Measurements from ENCODE around the gene SCT. TPM values are rescaled to one million over a fixed set of nuclear protein-coding genes. Genes with fewer than 3 reads are reported as not detected.

Gene SCT
- total and polyA plus RNA-seq, 2 donors (not counting 3 experiments of a cell fraction or from before 2014, with no cell fraction given) = not detected

DNA sequence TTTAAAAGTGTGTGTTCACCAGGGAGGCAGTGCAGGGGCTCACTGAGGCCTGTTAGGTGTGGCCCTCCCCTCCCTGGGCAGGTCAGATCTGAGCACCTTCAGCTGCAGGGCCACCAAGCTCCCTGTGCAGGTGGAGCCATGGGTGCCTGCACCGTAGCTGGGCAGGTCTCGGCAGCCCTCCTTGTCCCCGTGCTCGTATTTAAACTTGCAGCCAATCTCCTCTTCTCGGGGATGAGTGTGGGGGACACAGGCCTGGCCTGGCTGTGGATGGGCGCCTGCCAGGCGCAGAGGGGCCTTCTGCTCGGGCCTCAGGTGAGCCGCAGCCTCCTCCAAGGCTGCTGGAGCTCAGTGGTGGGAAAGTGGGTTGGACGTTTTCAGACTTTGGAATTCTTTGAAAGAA, 31.6 kb downstream of the SCT start:
- TF ChIP-seq GATA2 (IDR thresholded peaks at IDR 0.05; ENCODE audit: insufficient read depth, insufficient read length, low read depth, low read length) (no peak), FOS (IDR thresholded peaks at IDR 0.05; ENCODE audit: borderline replicate concordance, insufficient read depth, low read length) (no peak), JUN (IDR thresholded peaks at IDR 0.05; ENCODE audit: borderline replicate concordance, insufficient read depth, insufficient read length, low read depth) (no peak), POLR2AphosphoS5 (IDR thresholded peaks at IDR 0.05; ENCODE audit: insufficient read depth, low read depth, low read length) (no peak), EZH2 (IDR thresholded peaks at IDR 0.05; ENCODE audit: borderline replicate concordance, low read depth, low read length, severe bottlenecking) (no peak), POLR2A (IDR thresholded peaks at IDR 0.05; ENCODE audit: low read depth, low read length) (no peak), MYC (IDR thresholded peaks at IDR 0.05; ENCODE audit: low read depth, low read length) (no peak)
- TF ChIP-seq, protein P1, sequence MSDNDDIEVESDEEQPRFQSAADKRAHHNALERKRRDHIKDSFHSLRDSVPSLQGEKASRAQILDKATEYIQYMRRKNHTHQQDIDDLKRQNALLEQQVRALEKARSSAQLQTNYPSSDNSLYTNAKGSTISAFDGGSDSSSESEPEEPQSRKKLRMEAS (IDR thresholded peaks at IDR 0.05; ENCODE audit: insufficient read depth, insufficient read length) = no peak
- TF ChIP-seq, protein P2, sequence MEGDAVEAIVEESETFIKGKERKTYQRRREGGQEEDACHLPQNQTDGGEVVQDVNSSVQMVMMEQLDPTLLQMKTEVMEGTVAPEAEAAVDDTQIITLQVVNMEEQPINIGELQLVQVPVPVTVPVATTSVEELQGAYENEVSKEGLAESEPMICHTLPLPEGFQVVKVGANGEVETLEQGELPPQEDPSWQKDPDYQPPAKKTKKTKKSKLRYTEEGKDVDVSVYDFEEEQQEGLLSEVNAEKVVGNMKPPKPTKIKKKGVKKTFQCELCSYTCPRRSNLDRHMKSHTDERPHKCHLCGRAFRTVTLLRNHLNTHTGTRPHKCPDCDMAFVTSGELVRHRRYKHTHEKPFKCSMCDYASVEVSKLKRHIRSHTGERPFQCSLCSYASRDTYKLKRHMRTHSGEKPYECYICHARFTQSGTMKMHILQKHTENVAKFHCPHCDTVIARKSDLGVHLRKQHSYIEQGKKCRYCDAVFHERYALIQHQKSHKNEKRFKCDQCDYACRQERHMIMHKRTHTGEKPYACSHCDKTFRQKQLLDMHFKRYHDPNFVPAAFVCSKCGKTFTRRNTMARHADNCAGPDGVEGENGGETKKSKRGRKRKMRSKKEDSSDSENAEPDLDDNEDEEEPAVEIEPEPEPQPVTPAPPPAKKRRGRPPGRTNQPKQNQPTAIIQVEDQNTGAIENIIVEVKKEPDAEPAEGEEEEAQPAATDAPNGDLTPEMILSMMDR (IDR thresholded peaks at IDR 0.05; ENCODE audit: extremely low read depth in 1 of 2, insufficient read depth in 1 of 2, low read depth in 1 of 2, low read length in 2 of 2) = no peak
- Histone ChIP-seq H3K9me3 (replicated peaks; ENCODE audit: control insufficient read depth, insufficient read depth, low read length) (no peaks in the 10 kb centered on the region), H3K9ac (replicated peaks; ENCODE audit: extremely low read depth, insufficient read depth, low read length) (no peak overlapping the region), H3K4me1 (ENCODE audit: control insufficient read depth, extremely low read depth, insufficient read depth, low read length) (no peaks in the 10 kb centered on the region), H3K79me2 (ENCODE audit: control insufficient read depth, insufficient read depth, low read length) (no peaks in the 10 kb centered on the region), H3K27me3 (ENCODE audit: control insufficient read depth in 2 of 2, insufficient read depth in 2 of 2, low read length in 2 of 2) (no peaks in the 10 kb centered on the region), H3K36me3 (ENCODE audit: control insufficient read depth in 2 of 2, extremely low read depth in 1 of 2, insufficient read depth in 2 of 2, low read length in 2 of 2) (peaks cover 25 to 50% of the 10 kb centered on the region in 2 experiments), H3K4me2 (ENCODE audit: insufficient read depth, low read length) (no peak overlapping the region), H2AFZ (ENCODE audit: low read depth, low read length) (no peak overlapping the region), H3K27ac (ENCODE audit: insufficient read depth, low read depth, low read length) (no peak overlapping the region), H4K20me1 (replicated peaks; ENCODE audit: control insufficient read depth, extremely low read depth, insufficient read depth, low read length) (no peaks in the 10 kb centered on the region), H3K4me3 (replicated peaks in 1 of 3; ENCODE audit: insufficient read depth in 1 of 3, low read depth in 1 of 3, low read length in 3 of 3) (no peak overlapping the region), H3K9me1 (replicated peaks; ENCODE audit: control insufficient read depth, extremely low read depth, insufficient read depth, low read length) (no peaks in the 10 kb centered on the region)
- intact Hi-C loops (cut with micrococcal nuclease) = no loop called here
- ChIA-PET CTCF (no interaction called here), POLR2A (no interaction called here)
- no peak for FAIRE-seq
- no peak for DNase-seq (ENCODE audit: low read depth, low spot score)
- dilution Hi-C loops (cut with MboI; ENCODE audit: extremely low pct_ligation_motif_present, low sequenced_read_pairs) = no loop called here
- no TSS peak for BruUV-seq (replicated peaks)

Measured in endothelial cell of umbilical vein (primary cell).